Mucosa of gallbladder (tissue), 1 donor: Measurements from ENCODE around the gene COL11A1. TPM values are rescaled to one million over a fixed set of nuclear protein-coding genes. Genes with fewer than 3 reads are reported as not detected.
"Not testable (repeated sequence)": the region's sequence is repeated elsewhere in the genome, so short reads cannot be mapped to it uniquely, and the experiment has no call there.

Source experiments
- DNase-seq: peaks from one replicate; pipeline ENCODE4 v3.0.0-alpha.2; 2020; ENCODE audit warnings: low spot score
- total RNA-seq: library from RNA; stranded (reverse); gene quantifications from one replicate; pipeline ENCODE4 v1.2.1, GENCODE V29; 2021
- donor health status: DM: no; HTN: no; CAD: no.

COL11A1 gene
- total RNA-seq, 1 donor from 2014 or later = 0.14 TPM

- no peak for DNase-seq
Observed at GRCh38 chr1:103084181-103084580, 24.1 kb downstream of the COL11A1 start.

- no peak for DNase-seq
Observed at GRCh38 chr1:103075316-103076000, 32.9 kb downstream of the COL11A1 start.

GRCh38 chr1:103074224-103074623 lies 34.1 kb downstream of the COL11A1 start:
- no peak for DNase-seq

- no peak for DNase-seq
Observed at GRCh38 chr1:103069201-103069600, 39.1 kb downstream of the COL11A1 start.

- no peak for DNase-seq
Observed at GRCh38 chr1:103063921-103064320, 44.4 kb downstream of the COL11A1 start.

- no peak for DNase-seq
Observed at GRCh38 chr1:103058391-103058790, 49.9 kb downstream of the COL11A1 start.

- no peak for DNase-seq
Observed at GRCh38 chr1:103056423-103056822, 51.9 kb downstream of the COL11A1 start.

- not testable (repeated sequence) for DNase-seq
Observed at GRCh38 chr1:103028110-103028509, 80.2 kb downstream of the COL11A1 start.

GRCh38 chr1:103025858-103026409 lies 82.4 kb downstream of the COL11A1 start:
- no peak for DNase-seq

GRCh38 chr1:103024051-103024450 lies 84.3 kb downstream of the COL11A1 start:
- no peak for DNase-seq

- DNase-seq = no peak
Observed at GRCh38 chr1:103002005-103002404, 106.3 kb downstream of the COL11A1 start.

- DNase-seq = no peak
Observed at GRCh38 chr1:102978874-102979273, 129.4 kb downstream of the COL11A1 start.

- DNase-seq = no peak
Observed at GRCh38 chr1:102977292-102977691, 131.0 kb downstream of the COL11A1 start.

GRCh38 chr1:102970496-102971078 lies 137.7 kb downstream of the COL11A1 start:
- DNase-seq = no peak

GRCh38 chr1:102967786-102968185 lies 140.5 kb downstream of the COL11A1 start:
- no peak for DNase-seq

- DNase-seq = no peak
Observed at GRCh38 chr1:102961549-102961948, 146.8 kb downstream of the COL11A1 start.

GRCh38 chr1:102954576-102954975 lies 153.7 kb downstream of the COL11A1 start:
- no peak for DNase-seq

GRCh38 chr1:102952400-102952799 lies 155.9 kb downstream of the COL11A1 start:
- DNase-seq = no peak

- DNase-seq = no peak
Observed at GRCh38 chr1:102942324-102942723, 166.0 kb downstream of the COL11A1 start.

GRCh38 chr1:102941366-102941947 lies 166.9 kb downstream of the COL11A1 start:
- no peak for DNase-seq

- no peak for DNase-seq
Observed at GRCh38 chr1:102937401-102937800, 170.9 kb downstream of the COL11A1 start.

- not testable (repeated sequence) for DNase-seq
Observed at GRCh38 chr1:102933362-102933761, 175.0 kb downstream of the COL11A1 start.

GRCh38 chr1:102919659-102920058 lies 188.7 kb downstream of the COL11A1 start:
- no peak for DNase-seq
